Heart left ventricle (tissue), 16 donors: Measurements from ENCODE around the gene CBX4. TPM values are rescaled to one million over a fixed set of nuclear protein-coding genes. Genes with fewer than 3 reads are reported as not detected.

Experiments used
- ATAC-seq, 4 donors: fragments of 200-7000 bp; cut with Tn5 transposase; one replicate each; pipeline ENCODE4 v1.9.1; 2020 to 2022; ENCODE audit warnings: moderate library complexity in 4 of 4, mild to moderate bottlenecking in 3 of 4, moderate number of reproducible peaks in 1 of 4
- DNase-seq, 5 donors: peaks; one replicate each; pipeline ENCODE4 v3.0.0-alpha.2; 2020
- H3K27ac ChIP-seq, 12 donors: fragments of 200-600 bp; sonication (generic) in 4 of 12; one replicate each; pipeline versions ENCODE4 v1.5.0 to v1.8.0; 2016 to 2022; ENCODE audit warnings: mild to moderate bottlenecking in 2 of 12
- H3K27me3 ChIP-seq, 9 donors: fragments of 200-600 bp; sonication (generic) in 2 of 9; one replicate each; pipeline versions ENCODE4 v1.5.1 to v1.8.0; 2016 to 2022; ENCODE audit warnings: mild to moderate bottlenecking in 3 of 9
- H3K36me3 ChIP-seq, 9 donors: fragments of 200-600 bp; sonication (generic) in 2 of 9; one replicate each; pipeline versions ENCODE4 v1.5.0 to v1.8.0; 2018 to 2022; ENCODE audit warnings: mild to moderate bottlenecking in 2 of 9
- H3K4me1 ChIP-seq, 12 donors: fragments of 200-600 bp; sonication (generic) in 4 of 12; one replicate each; pipeline versions ENCODE4 v1.5.0 to v1.8.0; 2016 to 2022; ENCODE audit warnings: mild to moderate bottlenecking in 3 of 12
- H3K4me3 ChIP-seq, 12 donors: fragments of 200-600 bp; sonication (generic) in 4 of 12; one replicate each; pipeline versions ENCODE4 v1.5.0 to v1.8.0; 2017 to 2022; ENCODE audit warnings: mild to moderate bottlenecking in 9 of 12, moderate library complexity in 4 of 12
- H3K9me3 ChIP-seq, 12 donors: fragments of 200-600 bp; sonication (generic) in 4 of 12; one replicate each; pipeline versions ENCODE4 v1.5.0 to v1.8.0; 2016 to 2022; ENCODE audit warnings: mild to moderate bottlenecking in 1 of 12
- CTCF ChIP-seq, 12 donors: fragments of 200-600 bp; sonication (generic) in 4 of 12; IDR thresholded peaks; one replicate each; pipeline versions ENCODE4 v1.5.0 to v1.8.0; 2018 to 2022; ENCODE audit warnings: antibody characterized with exemption in 12 of 12, mild to moderate bottlenecking in 5 of 12
- POLR2A ChIP-seq, 2 donors: fragments of 450-650 bp; IDR thresholded peaks; one replicate each; pipeline ENCODE4 v1.6.1; 2017; ENCODE audit warnings: antibody characterized with exemption in 2 of 2, mild to moderate bottlenecking in 2 of 2, moderate library complexity in 2 of 2
- WGBS, 4 donors: extraction: QIAGEN DNeasy Blood & Tissue Kit in 2 of 4; methylation state at CpG; one replicate each; pipeline versions ENCODE4 v1.1.5 to v1.1.7; 2013 to 2018; 5-methylcytosine and 5-hydroxymethylcytosine counted together
- intact Hi-C, 10 donors: fragments of 100-400 bp; cut with DNase I; formaldehyde crosslinking; loops; one replicate each; pipeline versions ENCODE4 v1.11.1 to v1.14.2; 2022
- polyA plus RNA-seq, 2 donors: library from polyadenylated mRNA; stranded (reverse); fragments of 200-250 nt; gene quantifications; one replicate each; pipeline ENCODE4 v1.2.3, GENCODE V29; 2013
- total RNA-seq, 9 donors: library from RNA; depleted of rRNA in 2 of 9; stranded (reverse); fragments of >200 nt in 2 of 9; fragmentation: NEBNext Ultra II Directional in 3 of 9; extraction: Animal tissue kit (Norgen Biotek cat#: 25700) in 3 of 9; gene quantifications; one replicate each; pipeline versions ENCODE4 v1.1.0 to v1.2.4, GENCODE V29; 2016 to 2023
- donor health status: ischemic (EF 13 %, LVEDD 7.1; RV severe dilation, severe dysfunction).
- donor health status: healthy with polysubstance abuse.
- donor health status: DM: no; HTN: yes; CAD: no.
- donor health status: DM: no; HTN: no; CAD: no.
- donor health status: ischemic (EF 25% LVEDD 6.9; RV normal size, moderate dysfunction).
- donor health status: ischemic (EF 25% LVEDD 5.7; RV mildly dilated, moderate dysfunction).
- donor health status: healthy.
- donor health status: DM: yes; HTN: yes; CAD: no.
- donor health status: ischemic (EF 35%, LVEDD 5.7; RV mildly dilated, moderate dysfunction).
- donor health status: nonischemic (EF 11% LVEDD 7.7; RV severe dilation, severe dysfunction).
- donor health status: DM: yes; HTN: yes; CAD: no.
- donor health status: PGD.
- donor health status: ischemic (EF 29% LVEDD 5.4; RV normal size, mild dysfunction).
- donor health status: nonischemic (EF 23%, LVEDD 6.1; RV moderate dilation, normal function).

The CBX4 gene
- total and polyA plus RNA-seq, 11 donors, result 10.9 to 41.1 (median 26.8) TPM

GRCh38 chr17:79810130-79811010 lies 28.9 kb downstream of the CBX4 start:
- peaks cover 4 to 60% (median 33%) of the 10 kb centered on the region in 12 donors for H3K4me1 ChIP-seq
- H3K9me3 ChIP-seq, result no peaks in the 10 kb centered on the region
- ATAC-seq, result peak; percentile 57 to 85 (median 82)
- no peaks in the 10 kb centered on the region for H3K36me3 ChIP-seq
- peak overlapping the region in 10 of 12 donors; percentile 6 to 46 (median 30) for H3K4me3 ChIP-seq
- peak; percentile 71 to 88 (median 80) for DNase-seq
- TF ChIP-seq POLR2A (IDR thresholded peaks at IDR 0.05) (no peak), CTCF (IDR thresholded peaks at IDR 0.05) (no peak)
- WGBS, 4 donors, result 1% methylated on average over 42 to 79 of the region's 79 CpGs
- H3K27ac ChIP-seq, result no peak overlapping the region
- intact Hi-C loops, result loop anchor here in 3 of 10 donors (2.0 to 5.0 kb wide), 3 partner anchors 20 to 182 kb away; no protein-coding TSS in a partner anchor
- H3K27me3 ChIP-seq, result peaks cover 73 to 94% (median 91%) of the 10 kb centered on the region in 9 donors

GRCh38 chr17:79809530-79810129 lies 29.6 kb downstream of the CBX4 start:
- H3K27ac ChIP-seq, result no peak overlapping the region
- peak overlapping the region in 4 of 12 donors; percentile 8 to 38 (median 26) for H3K4me3 ChIP-seq
- no peak for TF ChIP-seq CTCF (IDR thresholded peaks at IDR 0.05)
- TF ChIP-seq POLR2A (IDR thresholded peaks at IDR 0.05), result no peak
- 6 to 13% (median 9%) methylated on average over 17 to 40 of the region's 40 CpGs for WGBS, 4 donors
- peaks cover under 1 to 53% (median 27%) of the 10 kb centered on the region in 12 donors for H3K4me1 ChIP-seq
- intact Hi-C loops, result loop anchor here in 6 of 10 donors (2.0 to 10.0 kb wide), 8 partner anchors 21 to 183 kb away; partner anchors contain the start of gene CBX4 (in 1 of the 6)
- ATAC-seq (no peak), DNase-seq (no peak)
- H3K36me3 ChIP-seq, result no peaks in the 10 kb centered on the region
- H3K9me3 ChIP-seq, result no peaks in the 10 kb centered on the region
- peaks cover 75 to 94% (median 91%) of the 10 kb centered on the region in 9 donors for H3K27me3 ChIP-seq

- ATAC-seq, result peak; percentile 9 to 65 (median 42)
- intact Hi-C loops, result loop anchor here in 4 of 10 donors (2.0 to 10.0 kb wide), 6 partner anchors 30 to 183 kb away; partner anchors contain the start of gene CBX4 (in 1 of the 4)
- no peak overlapping the region for H3K27ac ChIP-seq
- no peak for DNase-seq
- no peak overlapping the region for H3K4me3 ChIP-seq
- WGBS, 4 donors, result 30 to 50% (median 35%) methylated on average over 15 to 20 of the region's 20 CpGs
- peaks cover 0 to 51% (median 24%) of the 10 kb centered on the region in 12 donors for H3K4me1 ChIP-seq
- peaks cover 75 to 94% (median 91%) of the 10 kb centered on the region in 9 donors for H3K27me3 ChIP-seq
- H3K9me3 ChIP-seq, result no peaks in the 10 kb centered on the region
- no peaks in the 10 kb centered on the region for H3K36me3 ChIP-seq
- TF ChIP-seq POLR2A (IDR thresholded peaks at IDR 0.05) (no peak), CTCF (IDR thresholded peaks at IDR 0.05) (peak in 10 of 12 donors; percentile 14 to 47 (median 30))
Measured at GRCh38 chr17:79808763-79809529, 30.3 kb downstream of the CBX4 start.
